Measurements from ENCODE around the gene BPTF. TPM values are rescaled to one million over a fixed set of nuclear protein-coding genes. Genes with fewer than 3 reads are reported as not detected.

Gene BPTF
- total RNA-seq = 100 to 1,000 TPM in 2 of 4 donors, 10 to 100 TPM in 2; 67.6 to 213 (median 102) TPM

- Histone ChIP-seq H3K9me3 (no peaks in the 10 kb centered on the region), H3K4me3 (peak within 1 kb of the TSS; percentile 88), H3K4me1 (peaks cover 45% of the 10 kb centered on the region), H3K36me3 (no peaks in the 10 kb centered on the region), H3K27ac (peak within 1 kb of the TSS; percentile 99), H3K27me3 (no peaks in the 10 kb centered on the region)
- WGBS = under 1% methylated on average over 34 of the region's 88 CpGs
- no peak for TF ChIP-seq EP300 (IDR thresholded peaks at IDR 0.05)
- peak; percentile 45 to 50 for TF ChIP-seq POLR2A (IDR thresholded peaks at IDR 0.05)
- peak; percentile 97 to 100 for TF ChIP-seq CTCF (IDR thresholded peaks at IDR 0.05)
- TF ChIP-seq POLR2AphosphoS5 (IDR thresholded peaks at IDR 0.05) = peak in 1 of 3 donors; percentile 87
- DNase-seq (ENCODE audit: low spot score in 2 of 2) = peak; percentile 94 to 95
Measured at GRCh38 chr17:67824735-67825626, at the start of gene BPTF. TSS of gene BPTF (plus strand) at chr17:67825503. CDS start at chr17:67825725, 222 bp downstream.

GRCh38 chr17:67779098-67779672 is 46.1 kb upstream of the BPTF start:
- Histone ChIP-seq H3K4me1 (no peaks in the 10 kb centered on the region), H3K36me3 (no peaks in the 10 kb centered on the region), H3K4me3 (no peak overlapping the region), H3K9me3 (no peaks in the 10 kb centered on the region), H3K27ac (no peak overlapping the region), H3K27me3 (no peaks in the 10 kb centered on the region)
- TF ChIP-seq CTCF (IDR thresholded peaks at IDR 0.05) (peak in 1 of 2 donors; percentile 42), POLR2A (IDR thresholded peaks at IDR 0.05) (no peak)
- DNase-seq (ENCODE audit: low spot score in 2 of 2) = no peak
- 27% methylated on average over 13 of the region's 13 CpGs for WGBS

- WGBS = 82% methylated on average over 10 of the region's 10 CpGs
- H3K9me3 ChIP-seq = peaks cover 4% of the 10 kb centered on the region
- no peak for DNase-seq (ENCODE audit: low spot score in 2 of 2)
- H3K36me3 ChIP-seq = no peaks in the 10 kb centered on the region
- no peaks in the 10 kb centered on the region for H3K4me1 ChIP-seq
- H3K27ac ChIP-seq = no peak overlapping the region
- H3K4me3 ChIP-seq = no peak overlapping the region
- no peaks in the 10 kb centered on the region for H3K27me3 ChIP-seq
- TF ChIP-seq CTCF (IDR thresholded peaks at IDR 0.05) = no peak
- TF ChIP-seq POLR2AphosphoS5 (IDR thresholded peaks at IDR 0.05) = no peak
- TF ChIP-seq POLR2A (IDR thresholded peaks at IDR 0.05) = no peak
Measured at GRCh38 chr17:67784364-67785121, 40.8 kb upstream of the BPTF start.

GRCh38 chr17:67785122-67785477 is 40.2 kb upstream of the BPTF start:
- TF ChIP-seq EP300 (IDR thresholded peaks at IDR 0.05) = no peak
- no peak for TF ChIP-seq POLR2AphosphoS5 (IDR thresholded peaks at IDR 0.05)
- TF ChIP-seq POLR2A (IDR thresholded peaks at IDR 0.05) = no peak
- no peak for TF ChIP-seq CTCF (IDR thresholded peaks at IDR 0.05)
- DNase-seq (ENCODE audit: low spot score in 2 of 2) = no peak
- H3K9me3 ChIP-seq = peaks cover 4% of the 10 kb centered on the region
- no peak overlapping the region for H3K4me3 ChIP-seq
- H3K36me3 ChIP-seq = no peaks in the 10 kb centered on the region
- H3K27me3 ChIP-seq = no peaks in the 10 kb centered on the region
- H3K4me1 ChIP-seq = no peaks in the 10 kb centered on the region
- no peak overlapping the region for H3K27ac ChIP-seq
- WGBS = 89% methylated on average over 3 of the region's 3 CpGs

GRCh38 chr17:67785504-67785903 is 39.8 kb upstream of the BPTF start:
- WGBS = 92% methylated on average over 5 of the region's 5 CpGs
- TF ChIP-seq CTCF (IDR thresholded peaks at IDR 0.05) = no peak
- TF ChIP-seq EP300 (IDR thresholded peaks at IDR 0.05) = no peak
- no peak for TF ChIP-seq POLR2A (IDR thresholded peaks at IDR 0.05)
- TF ChIP-seq POLR2AphosphoS5 (IDR thresholded peaks at IDR 0.05) = no peak

More at GRCh38 chr17:67785504-67785903, 39.8 kb upstream of the BPTF start:
- DNase-seq (ENCODE audit: low spot score in 2 of 2) = no peak
- Histone ChIP-seq H3K9me3 (peaks cover 4% of the 10 kb centered on the region), H3K4me3 (no peak overlapping the region), H3K4me1 (no peaks in the 10 kb centered on the region), H3K27me3 (no peaks in the 10 kb centered on the region), H3K27ac (no peak overlapping the region), H3K36me3 (no peaks in the 10 kb centered on the region)

Measured in suprapubic skin (tissue), 4 donors.